HCT116 (cell line): ENCODE results near the gene SUN5. TPM values are rescaled to one million over a fixed set of nuclear protein-coding genes. Genes with fewer than 3 reads are reported as not detected.

Source experiments
- ATAC-seq: fragments of 200-7000 bp; cut with Tn5 transposase; 2 replicates; pipeline ENCODE4 v1.9.1; 2020; ENCODE audit warnings: mild to moderate bottlenecking, moderate library complexity
- BruUV-seq: library from RNA; stranded (reverse); fragments of 400-500 nt; replicated peaks from 2 replicates; lab custom pipeline; 2021; lab: Mats Ljungman, UMichigan
- CTCF ChIA-PET: fragments of 300-600 bp; sonication (Branson Sonifier 250); formaldehyde crosslinking; loops from one replicate; lab custom pipeline; 2021; ENCODE audit warnings: antibody characterized with exemption; lab: Charles Lee
- POLR2A ChIA-PET: fragments of 300-600, 350-600 bp; sonication (Branson Sonifier 250); formaldehyde crosslinking; loops from one replicate; lab custom pipeline; 2021; ENCODE audit warnings: antibody characterized with exemption; lab: Charles Lee
- RAD21 ChIA-PET, 2 experiments: fragments of 300-600 bp; sonication (Branson Sonifier 250); formaldehyde crosslinking; loops; one replicate each; lab custom pipeline; 2023; ENCODE audit warnings: low total read pairs in 2 of 2; ENCODE audit not compliant: uncharacterized antibody in 2 of 2, unreplicated experiment in 2 of 2, low non-redundant PET in 1 of 2; lab: Charles Lee
- DNase-seq: peaks from one replicate; pipeline ENCODE4 v3.0.0-alpha.2; 2010; ENCODE audit warnings: low read depth, low spot score
- H2AFZ ChIP-seq: fragments of 200-600 bp; shearing (Covaris generic), sonication (generic); 2 replicates; pipeline ENCODE4 v1.6.1; 2017; ENCODE audit warnings: low read depth, mixed run types, mixed read lengths, antibody characterized with exemption, low read length; ENCODE audit not compliant: poor library complexity, severe bottlenecking
- H3K27ac ChIP-seq: 2 replicates; pipeline ENCODE4 v1.5.1; 2012; ENCODE audit warnings: low read depth, low read length
- H3K27me3 ChIP-seq: fragments of 200-600 bp; sonication (generic); 2 replicates; pipeline ENCODE4 v1.6.1; 2016; ENCODE audit warnings: mixed run types, low read length, mixed read lengths; ENCODE audit not compliant: insufficient read depth
- H3K36me3 ChIP-seq, 2 experiments: fragments of 200-500 bp in 1 of 2; fragments of 200-600 bp in 1 of 2; sonication (Bioruptor generic) in 1 of 2; sonication (generic) in 1 of 2; 2 replicates each; pipeline versions ENCODE4 v1.5.1 to v1.6.1; 2014 to 2016; ENCODE audit warnings: low read length in 2 of 2, inconsistent platforms in 1 of 2, mixed read lengths in 1 of 2, mixed run types in 1 of 2; ENCODE audit not compliant: insufficient read depth in 2 of 2, control insufficient read depth in 1 of 2
- H3K4me1 ChIP-seq, 2 experiments: fragments of 200-600 bp in 1 of 2; sonication (generic) in 1 of 2; 2 replicates each; pipeline versions ENCODE4 v1.5.1 to v1.6.1; 2012 to 2017; ENCODE audit warnings: low read length in 2 of 2, inconsistent platforms in 1 of 2, mild to moderate bottlenecking in 1 of 2, mixed read lengths in 1 of 2, mixed run types in 1 of 2, moderate library complexity in 1 of 2; ENCODE audit not compliant: insufficient read depth in 2 of 2, control insufficient read depth in 1 of 2
- H3K4me2 ChIP-seq: fragments of 200-600 bp; sonication (generic); 2 replicates; pipeline ENCODE4 v1.6.1; 2017; ENCODE audit warnings: mixed run types, low read length, mixed read lengths
- H3K4me3 ChIP-seq, 2 experiments: fragments of 200-600 bp in 1 of 2; sonication (generic) in 1 of 2; replicated peaks in 1 of 2; 2 replicates each; pipeline ENCODE4 v1.5.1; 2011 to 2016; ENCODE audit warnings: low read length in 2 of 2, control low read depth in 1 of 2, low read depth in 1 of 2, mild to moderate bottlenecking in 1 of 2, mixed read lengths in 1 of 2, mixed run types in 1 of 2
- H3K79me2 ChIP-seq: fragments of 200-600 bp; sonication (generic); 2 replicates; pipeline ENCODE4 v1.6.1; 2017; ENCODE audit warnings: mild to moderate bottlenecking, mixed run types, low read length, moderate library complexity, mixed read lengths; ENCODE audit not compliant: insufficient read depth
- H3K9ac ChIP-seq: fragments of 200-600 bp; sonication (generic); 2 replicates; pipeline ENCODE4 v1.6.1; 2016; ENCODE audit warnings: low read length, mixed read lengths
- H3K9me2 ChIP-seq: fragments of 200-600 bp; sonication (generic), shearing (Covaris generic); 2 replicates; pipeline ENCODE4 v1.6.1; 2017; ENCODE audit warnings: mixed run types, mild to moderate bottlenecking, moderate library complexity; ENCODE audit not compliant: insufficient read depth
- H3K9me3 ChIP-seq, 2 experiments: fragments of 200-500 bp in 1 of 2; fragments of 200-600 bp in 1 of 2; sonication (Bioruptor generic) in 1 of 2; sonication (generic) in 1 of 2; 2 replicates each; pipeline ENCODE4 v1.6.1; 2014 to 2017; ENCODE audit warnings: low read length in 2 of 2, mixed read lengths in 2 of 2, inconsistent platforms in 1 of 2, low read depth in 1 of 2, mild to moderate bottlenecking in 1 of 2, mixed run types in 1 of 2, moderate library complexity in 1 of 2; ENCODE audit not compliant: control insufficient read depth in 1 of 2, insufficient read depth in 1 of 2
- H4K20me1 ChIP-seq: fragments of 200-600 bp; sonication (generic), shearing (Covaris generic); 2 replicates; pipeline ENCODE4 v1.6.1; 2017; ENCODE audit warnings: mixed run types, mild to moderate bottlenecking, moderate library complexity; ENCODE audit not compliant: insufficient read depth
- ATF3 ChIP-seq: IDR thresholded peaks from 2 replicates; pipeline ENCODE4 v1.6.1; 2012
- CBX3 ChIP-seq: IDR thresholded peaks from 2 replicates; pipeline ENCODE4 v1.6.1; 2012; ENCODE audit warnings: low read depth
- CEBPB ChIP-seq: IDR thresholded peaks from 2 replicates; pipeline ENCODE4 v1.6.1; 2012; ENCODE audit warnings: low read depth
- CTCF ChIP-seq, 3 experiments: fragments of 200-600 bp in 1 of 3; sonication (generic) in 1 of 3; IDR thresholded peaks in 2 of 3; conservative IDR thresholded peaks in 1 of 3; 2 replicates each; pipeline ENCODE4 v1.5.1; 2012 to 2017; ENCODE audit warnings: low read depth in 2 of 3, low read length in 2 of 3, antibody characterized with exemption in 1 of 3, borderline replicate concordance in 1 of 3, control low read depth in 1 of 3, mild to moderate bottlenecking in 1 of 3, mixed read lengths in 1 of 3, mixed run types in 1 of 3, moderate library complexity in 1 of 3; ENCODE audit not compliant: insufficient read depth in 1 of 3
- EGR1 ChIP-seq: IDR thresholded peaks from 2 replicates; pipeline ENCODE4 v1.6.1; 2012; ENCODE audit warnings: low read depth
- ELF1 ChIP-seq: IDR thresholded peaks from 2 replicates; pipeline ENCODE4 v1.6.1; 2012; ENCODE audit warnings: low read depth, borderline replicate concordance
- EZH2 ChIP-seq: fragments of 200-600 bp; sonication (generic); IDR thresholded peaks from 2 replicates; pipeline ENCODE4 v1.6.1; 2017; ENCODE audit warnings: antibody characterized with exemption, mixed run types
- EZH2phosphoT487 ChIP-seq: fragments of 200-600 bp; IDR thresholded peaks from 2 replicates; pipeline ENCODE4 v1.6.1; 2018; ENCODE audit warnings: antibody characterized with exemption, borderline replicate concordance
- JUND ChIP-seq: IDR thresholded peaks from 2 replicates; pipeline ENCODE4 v1.6.1; 2012
- MAX ChIP-seq: IDR thresholded peaks from 2 replicates; pipeline ENCODE4 v1.6.1; 2012
- POLR2A ChIP-seq: IDR thresholded peaks from 2 replicates; pipeline ENCODE4 v1.7.0; 2011; ENCODE audit warnings: borderline replicate concordance; ENCODE audit not compliant: insufficient read depth, insufficient read length; ENCODE audit errors: extremely low read depth
- REST ChIP-seq: IDR thresholded peaks from 2 replicates; pipeline ENCODE4 v1.6.1; 2012; ENCODE audit warnings: low read depth
- SIN3A ChIP-seq: IDR thresholded peaks from 2 replicates; pipeline ENCODE4 v1.6.1; 2012; ENCODE audit warnings: low read depth
- SP1 ChIP-seq: IDR thresholded peaks from 2 replicates; pipeline ENCODE4 v1.6.1; 2012; ENCODE audit warnings: low read depth
- ZFX ChIP-seq: fragments of 450-650 bp; IDR thresholded peaks from 2 replicates; pipeline ENCODE4 v1.6.1; 2017
- ZNF274 ChIP-seq: fragments of 200-500 bp; sonication (Bioruptor generic); IDR thresholded peaks from 2 replicates; pipeline ENCODE4 v1.6.1; 2014; ENCODE audit warnings: mild to moderate bottlenecking, low read depth, low read length, inconsistent platforms
- intact Hi-C: fragments of 100-400 bp; cut with micrococcal nuclease; formaldehyde crosslinking; loops from 2 replicates; pipeline ENCODE4 v1.10.0; 2022
- total RNA-seq: library from RNA; stranded (reverse); gene quantifications from one replicate; pipeline ENCODE4 v1.2.1, GENCODE V29; 2021; ENCODE audit not compliant: unreplicated experiment

The SUN5 gene
- total RNA-seq, 1 experiment from 2014 or later = not detected

GRCh38 chr20:33000802-33001466, 3.3 kb downstream of the SUN5 start:
- no peak for DNase-seq
- intact Hi-C loops = no loop called here
- Histone ChIP-seq H3K9me3 (no peaks in the 10 kb centered on the region), H3K4me1 (peaks cover 0 to 3% of the 10 kb centered on the region in 2 experiments; a peak in 1 of 4 replicates), H3K79me2 (no peaks in the 10 kb centered on the region), H3K27me3 (no peaks in the 10 kb centered on the region), H3K4me3 (no peak overlapping the region), H2AFZ (no peak overlapping the region), H3K27ac (no peak overlapping the region), H3K9ac (no peak overlapping the region), H3K36me3 (no peaks in the 10 kb centered on the region), H4K20me1 (no peaks in the 10 kb centered on the region)
- BruUV-seq = no TSS peak
- RAD21 ChIA-PET = no interaction called here
- POLR2A ChIA-PET = no interaction called here
- no peak for TF ChIP-seq MAX
- no peak for TF ChIP-seq ZNF274
- TF ChIP-seq EGR1 = no peak
- no peak for TF ChIP-seq EZH2
- TF ChIP-seq REST = no peak
- no peak for TF ChIP-seq CEBPB
- TF ChIP-seq ELF1 = no peak
- no peak for TF ChIP-seq CBX3
- TF ChIP-seq SIN3A = no peak
- TF ChIP-seq SP1 = no peak
- TF ChIP-seq JUND = no peak
- no peak for TF ChIP-seq ZFX
- no peak for TF ChIP-seq POLR2A
- TF ChIP-seq EZH2phosphoT487 = no peak
- no peak for TF ChIP-seq ATF3
- TF ChIP-seq CTCF (IDR thresholded peaks at IDR 0.05 in 2 of 3, conservative IDR thresholded peaks at IDR 0.05 in 1 of 3; ENCODE audit: borderline replicate concordance in 1 of 3, insufficient read depth in 1 of 3, low read depth in 2 of 3, low read length in 2 of 3) = no peak
- TF ChIP-seq, all 23 proteins: peak for 0
- ATAC-seq = no peak
- CTCF ChIA-PET = no interaction called here
- Histone ChIP-seq H3K4me2 (no peak overlapping the region; the same call in 1 of the 2 replicates), H3K9me2 (no peaks in the 10 kb centered on the region)
